Central memory CD8-positive, alpha-beta T cell (primary cell): ENCODE results near the gene TBC1D22A.
A peak's percentile ranks its signal among the peaks of the same experiment; 100 is the strongest.

Source experiments
- ATAC-seq: fragments of 150-1000 bp; cut with Tn5 transposase; replicated peaks from 2 replicates; pipeline ENCODE4 v1.10.0; 2022; ENCODE audit warnings: mild to moderate bottlenecking, moderate FRiP score, moderate number of reproducible peaks; ENCODE audit not compliant: poor library complexity, severe bottlenecking; ENCODE audit errors: extremely low read depth
- DNase-seq, 2 donors: peaks; one replicate each; pipeline ENCODE4 v3.0.0; 2021; ENCODE audit warnings: low spot score in 2 of 2
- H3K27ac Mint-ChIP-seq: one replicate; pipeline ENCODE4 v1.8.0; 2022; ENCODE audit warnings: low read depth, mild to moderate bottlenecking, moderate library complexity, mixed read lengths
- H3K27me3 Mint-ChIP-seq: one replicate; pipeline ENCODE4 v1.8.0; 2022; ENCODE audit warnings: mixed read lengths
- H3K36me3 Mint-ChIP-seq: one replicate; pipeline ENCODE4 v1.8.0; 2022; ENCODE audit warnings: mild to moderate bottlenecking, moderate library complexity, mixed read lengths; ENCODE audit not compliant: insufficient read depth
- H3K4me1 Mint-ChIP-seq: one replicate; pipeline ENCODE4 v1.8.0; 2022; ENCODE audit warnings: mixed read lengths
- H3K4me3 Mint-ChIP-seq: one replicate; pipeline ENCODE4 v1.8.0; 2022; ENCODE audit warnings: mild to moderate bottlenecking, moderate library complexity, mixed read lengths
- H3K9me3 Mint-ChIP-seq: one replicate; pipeline ENCODE4 v1.8.0; 2022; ENCODE audit warnings: mixed read lengths

Gene TBC1D22A

DNA sequence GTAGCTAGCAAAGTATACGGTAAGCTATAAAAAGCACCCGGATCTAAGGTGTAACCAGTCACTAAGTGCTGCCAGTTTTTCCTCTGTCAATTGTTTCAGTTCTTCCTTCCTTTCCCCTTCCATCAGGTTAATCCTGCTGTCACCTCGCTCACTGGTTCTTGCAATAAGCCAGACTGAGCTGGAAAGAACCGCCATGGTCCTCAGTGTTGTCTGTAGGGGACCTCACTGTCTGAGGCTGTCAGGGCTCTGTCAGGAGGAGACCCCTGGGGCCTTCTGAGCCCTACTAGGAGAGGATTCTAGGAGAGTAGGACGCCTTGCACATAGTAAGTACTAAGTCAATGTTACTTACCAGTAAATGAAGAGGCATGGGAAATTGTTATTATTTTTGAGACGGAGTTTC, 1.4 kb upstream of the TBC1D22A start:
- Mint-ChIP-seq H3K4me3 (peak overlapping the region; percentile 96), H3K27me3 (no peaks in the 10 kb centered on the region), H3K4me1 (peaks cover 54% of the 10 kb centered on the region), H3K9me3 (no peaks in the 10 kb centered on the region), H3K36me3 (peaks cover 22% of the 10 kb centered on the region), H3K27ac (peak overlapping the region; percentile 99)
- no peak for DNase-seq
- no peak for ATAC-seq

- Mint-ChIP-seq H3K27me3 (no peaks in the 10 kb centered on the region), H3K4me3 (peak overlapping the region; percentile 96), H3K4me1 (peaks cover 57% of the 10 kb centered on the region), H3K27ac (peak overlapping the region; percentile 99), H3K36me3 (peaks cover 22% of the 10 kb centered on the region), H3K9me3 (no peaks in the 10 kb centered on the region)
- DNase-seq (no peak), ATAC-seq (peak; percentile 5)
Observed at GRCh38 chr22:46761539-46762237, 762 bp upstream of the TBC1D22A start.

- Mint-ChIP-seq H3K27me3 (no peaks in the 10 kb centered on the region), H3K4me3 (peak overlapping the region; percentile 96), H3K9me3 (no peaks in the 10 kb centered on the region), H3K27ac (peak overlapping the region; percentile 99), H3K36me3 (peaks cover 26% of the 10 kb centered on the region), H3K4me1 (peaks cover 72% of the 10 kb centered on the region)
- DNase-seq: peak in 1 of 2 donors; percentile 34
- ATAC-seq: peak; percentile 52
Observed at GRCh38 chr22:46763051-46763705, 728 bp downstream of the TBC1D22A start.

- peak overlapping the region; percentile 99 for H3K27ac Mint-ChIP-seq
- H3K27me3 Mint-ChIP-seq: no peaks in the 10 kb centered on the region
- ATAC-seq (no peak), DNase-seq (no peak)
- H3K4me1 Mint-ChIP-seq: peaks cover 72% of the 10 kb centered on the region
- H3K4me3 Mint-ChIP-seq: peak overlapping the region; percentile 96
- H3K36me3 Mint-ChIP-seq: peaks cover 26% of the 10 kb centered on the region
- no peaks in the 10 kb centered on the region for H3K9me3 Mint-ChIP-seq
Observed at GRCh38 chr22:46764140-46764680, 1.8 kb downstream of the TBC1D22A start.

DNA sequence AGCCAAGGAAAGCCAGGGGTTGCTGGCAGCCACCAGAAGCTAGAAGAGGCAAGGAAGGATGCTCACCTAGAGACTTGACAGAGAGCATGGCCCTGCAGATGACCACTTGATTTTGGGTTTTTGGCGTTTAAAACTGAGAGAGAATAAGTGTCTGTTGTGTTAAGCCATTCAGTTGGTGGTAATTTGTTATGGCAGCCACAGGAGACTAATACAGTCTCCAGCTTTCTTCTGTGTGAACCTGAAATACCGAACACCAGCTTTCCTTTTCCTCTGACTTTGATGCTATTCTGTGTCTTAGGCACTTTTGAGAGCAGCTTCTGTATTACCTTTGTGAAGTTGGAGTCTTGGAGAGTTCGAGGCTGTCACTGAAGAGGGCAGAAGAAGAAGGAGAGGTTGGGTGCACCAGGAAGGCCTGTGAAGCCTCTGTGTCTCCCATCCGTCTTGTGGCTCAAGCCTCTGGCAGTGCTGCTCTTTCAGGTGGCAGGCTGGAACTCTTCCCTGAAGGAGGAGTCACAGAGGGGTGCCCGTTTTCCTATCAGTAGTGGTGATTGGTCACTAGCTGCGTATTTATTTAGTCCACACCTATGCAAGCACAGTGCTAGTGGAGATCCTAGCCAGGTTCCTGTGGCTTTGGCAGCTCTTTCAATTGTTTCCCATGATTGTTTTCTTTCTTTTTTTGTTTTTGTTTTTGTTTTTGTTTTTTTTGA, 2.5 kb downstream of the TBC1D22A start:
- Mint-ChIP-seq H3K4me3 (no peak overlapping the region), H3K27me3 (no peaks in the 10 kb centered on the region), H3K9me3 (no peaks in the 10 kb centered on the region), H3K4me1 (peaks cover 80% of the 10 kb centered on the region), H3K36me3 (peaks cover 26% of the 10 kb centered on the region), H3K27ac (peak overlapping the region; percentile 99)
- ATAC-seq (no peak), DNase-seq (no peak)

GRCh38 chr22:46766611-46767010, 4.2 kb downstream of the TBC1D22A start:
- Mint-ChIP-seq H3K4me1 (peaks cover 81% of the 10 kb centered on the region), H3K27me3 (no peaks in the 10 kb centered on the region), H3K4me3 (no peak overlapping the region), H3K9me3 (no peaks in the 10 kb centered on the region), H3K27ac (peak overlapping the region; percentile 86), H3K36me3 (peaks cover 30% of the 10 kb centered on the region)
- ATAC-seq: no peak
- DNase-seq: no peak

DNA sequence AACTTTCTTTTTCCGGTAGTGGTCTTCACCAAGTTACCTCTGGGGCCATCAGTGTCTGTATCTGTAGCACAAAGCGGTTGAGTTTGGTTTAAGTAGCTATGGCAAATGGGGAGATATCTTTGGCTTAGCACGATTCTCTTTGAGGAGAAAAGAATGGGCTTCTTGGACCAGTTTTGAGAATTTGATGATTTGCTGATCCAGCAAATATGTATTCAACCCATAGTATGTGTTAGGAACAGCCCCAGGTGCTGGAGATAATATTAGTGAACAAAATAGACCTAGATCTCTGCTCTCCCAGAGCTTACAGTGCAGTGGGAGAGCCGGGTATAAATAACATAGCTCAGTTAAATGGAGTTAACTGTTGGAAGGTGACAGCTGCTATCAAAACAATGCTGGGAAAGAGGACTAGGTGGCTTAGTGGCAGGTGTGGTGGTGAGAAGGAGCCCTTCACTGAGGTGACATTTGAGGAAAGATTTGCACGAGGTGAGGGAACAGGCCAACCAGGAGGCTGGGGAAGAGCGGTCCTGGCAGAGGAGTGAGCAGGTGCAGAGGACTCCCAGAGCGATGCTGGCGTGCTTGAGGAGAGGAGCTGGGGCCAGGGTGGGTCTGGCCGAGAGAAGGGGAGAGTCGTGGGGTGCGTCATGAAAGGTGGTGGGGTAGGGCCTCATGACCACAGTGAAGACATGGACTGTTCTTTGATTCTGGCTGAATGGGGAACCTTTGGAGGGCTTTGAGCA, 5.0 kb downstream of the TBC1D22A start:
- Mint-ChIP-seq H3K27me3 (no peaks in the 10 kb centered on the region), H3K9me3 (no peaks in the 10 kb centered on the region), H3K4me3 (peak overlapping the region; percentile 23), H3K36me3 (peaks cover 24% of the 10 kb centered on the region), H3K27ac (peak overlapping the region; percentile 86), H3K4me1 (peaks cover 73% of the 10 kb centered on the region)
- DNase-seq (no peak), ATAC-seq (no peak)

- Mint-ChIP-seq H3K9me3 (no peaks in the 10 kb centered on the region), H3K4me3 (no peak overlapping the region), H3K4me1 (peaks cover 64% of the 10 kb centered on the region), H3K27ac (peak overlapping the region; percentile 58), H3K27me3 (no peaks in the 10 kb centered on the region), H3K36me3 (peaks cover 13% of the 10 kb centered on the region)
- DNase-seq (no peak), ATAC-seq (no peak)
Observed at GRCh38 chr22:46769191-46769675, 6.8 kb downstream of the TBC1D22A start.

DNA sequence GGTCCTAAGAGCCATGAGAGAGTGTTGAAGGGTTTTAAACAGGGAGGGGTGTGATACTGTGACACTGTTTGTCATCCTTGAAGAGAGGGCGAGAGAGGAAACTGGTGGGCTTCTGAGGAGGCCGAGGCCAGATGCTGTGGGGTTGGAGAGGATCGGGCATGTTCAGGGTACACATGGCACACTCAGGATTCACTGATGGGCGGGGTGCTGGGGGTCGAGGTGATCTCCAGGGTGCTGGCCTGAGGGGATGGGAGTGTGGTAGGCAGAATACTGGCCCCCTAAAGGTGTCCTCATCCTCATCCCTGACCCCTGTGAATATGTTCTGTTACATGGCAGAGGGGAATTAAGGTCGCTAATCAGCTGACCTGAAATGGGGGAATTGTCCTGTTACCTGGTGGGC, 7.3 kb downstream of the TBC1D22A start:
- Mint-ChIP-seq H3K4me3 (no peak overlapping the region), H3K27ac (peak overlapping the region; percentile 58), H3K36me3 (peaks cover 13% of the 10 kb centered on the region), H3K9me3 (no peaks in the 10 kb centered on the region), H3K27me3 (no peaks in the 10 kb centered on the region), H3K4me1 (peaks cover 63% of the 10 kb centered on the region)
- no peak for ATAC-seq
- DNase-seq: no peak

DNA sequence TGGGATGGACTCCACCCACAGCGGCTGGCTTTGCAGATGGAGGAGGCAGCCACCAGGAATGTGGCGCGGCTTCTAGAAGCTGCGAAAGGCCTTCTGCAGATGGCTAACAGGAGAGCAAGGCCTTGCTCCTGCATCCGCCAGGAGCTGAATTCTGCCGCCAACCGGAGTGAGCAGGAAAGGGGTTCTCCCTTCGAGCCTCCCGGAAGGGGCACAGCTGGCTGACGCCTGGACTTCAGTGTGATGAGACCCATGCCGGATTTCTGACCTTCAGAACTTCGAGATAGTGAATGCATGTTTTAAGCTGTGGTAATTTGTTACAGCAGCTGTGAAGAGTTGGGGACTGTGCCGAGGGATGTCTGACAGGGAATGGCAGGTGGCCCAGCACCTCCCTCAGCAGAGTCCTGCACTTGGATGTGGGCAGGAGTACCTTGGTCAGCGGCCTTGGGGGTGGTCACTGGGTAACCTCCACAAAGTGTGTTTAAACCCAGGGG, 7.7 kb downstream of the TBC1D22A start:
- peak overlapping the region; percentile 58 for H3K27ac Mint-ChIP-seq
- DNase-seq (no peak), ATAC-seq (no peak)
- H3K36me3 Mint-ChIP-seq: peaks cover 13% of the 10 kb centered on the region
- H3K4me3 Mint-ChIP-seq: no peak overlapping the region
- no peaks in the 10 kb centered on the region for H3K27me3 Mint-ChIP-seq
- H3K9me3 Mint-ChIP-seq: no peaks in the 10 kb centered on the region
- peaks cover 63% of the 10 kb centered on the region for H3K4me1 Mint-ChIP-seq

GRCh38 chr22:46770726-46771125, 8.3 kb downstream of the TBC1D22A start:
- Mint-ChIP-seq H3K27me3 (no peaks in the 10 kb centered on the region), H3K4me1 (peaks cover 64% of the 10 kb centered on the region), H3K27ac (peak overlapping the region; percentile 58), H3K9me3 (no peaks in the 10 kb centered on the region), H3K4me3 (no peak overlapping the region), H3K36me3 (peaks cover 10% of the 10 kb centered on the region)
- no peak for DNase-seq
- no peak for ATAC-seq

DNA sequence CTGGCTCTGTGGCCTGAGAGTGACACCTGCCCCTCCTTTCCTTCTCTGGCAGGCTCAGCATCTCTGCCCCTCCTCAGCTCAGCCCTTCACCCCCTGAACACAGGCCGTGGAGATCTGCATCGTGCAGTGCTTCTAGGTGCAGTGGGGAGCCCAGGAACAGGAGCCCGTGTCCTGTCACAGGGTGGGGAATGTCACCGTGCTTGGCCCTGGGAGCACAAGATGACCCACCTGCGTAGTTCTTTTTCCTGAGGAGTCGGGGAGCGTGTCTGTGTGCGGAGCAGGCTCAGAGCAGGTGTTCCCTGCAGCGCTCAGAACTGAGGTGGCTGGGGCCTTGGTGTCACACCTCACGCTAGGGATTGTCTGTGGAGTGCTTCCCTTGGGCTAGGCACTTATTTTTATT, 10.6 kb downstream of the TBC1D22A start:
- DNase-seq: no peak
- peaks cover 10% of the 10 kb centered on the region for H3K36me3 Mint-ChIP-seq
- H3K27me3 Mint-ChIP-seq: no peaks in the 10 kb centered on the region
- H3K4me3 Mint-ChIP-seq: no peak overlapping the region
- peaks cover 70% of the 10 kb centered on the region for H3K4me1 Mint-ChIP-seq
- no peak for ATAC-seq
- H3K27ac Mint-ChIP-seq: no peak overlapping the region
- H3K9me3 Mint-ChIP-seq: no peaks in the 10 kb centered on the region
